ENCODE data around the gene TMED9.

The TMED9 gene

GRCh38 chr5:177588413-177588909, 3.5 kb upstream of the TMED9 start:
- no peak for DNase-seq

- DNase-seq, result no peak
These were observed 1.6 kb upstream of the TMED9 start for GRCh38 chr5:177590406-177590805.

DNA sequence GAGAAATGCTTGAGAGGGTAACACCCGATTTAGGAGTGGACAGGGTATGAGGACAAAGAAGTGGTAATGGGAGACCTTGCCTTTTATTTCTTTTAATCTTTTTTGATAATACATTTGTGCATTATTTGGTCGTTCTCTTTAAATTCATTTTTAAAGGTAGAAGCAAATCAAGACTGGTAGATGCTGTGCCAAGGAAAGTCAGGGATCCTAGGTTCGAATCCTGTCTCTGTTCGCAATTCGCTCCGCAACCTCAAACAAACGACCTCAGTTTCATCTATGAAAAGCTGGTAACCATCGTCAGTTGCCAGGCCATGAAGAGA, 353 bp upstream of the TMED9 start:
- DNase-seq, result no peak

DNA sequence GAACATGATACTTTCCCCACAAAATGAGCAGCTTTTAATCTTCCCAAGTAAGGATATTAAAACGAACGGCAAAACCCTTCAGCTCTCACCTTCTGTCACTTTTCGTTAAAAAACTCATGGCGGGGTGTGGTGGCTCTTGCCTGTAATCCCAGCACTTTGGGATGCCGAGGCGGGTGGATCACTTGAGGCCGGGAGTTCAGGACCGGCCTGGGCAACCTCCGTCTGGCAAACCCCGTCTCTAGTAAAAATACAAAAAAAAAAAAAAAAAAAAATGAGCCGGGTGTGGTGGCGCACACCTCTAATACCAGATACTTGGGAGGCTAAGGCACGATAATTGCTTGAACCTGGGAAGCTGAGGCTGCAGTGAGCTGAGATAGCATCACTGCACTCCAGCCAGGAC, 902 bp downstream of the TMED9 start:
- DNase-seq, result no peak

DNA sequence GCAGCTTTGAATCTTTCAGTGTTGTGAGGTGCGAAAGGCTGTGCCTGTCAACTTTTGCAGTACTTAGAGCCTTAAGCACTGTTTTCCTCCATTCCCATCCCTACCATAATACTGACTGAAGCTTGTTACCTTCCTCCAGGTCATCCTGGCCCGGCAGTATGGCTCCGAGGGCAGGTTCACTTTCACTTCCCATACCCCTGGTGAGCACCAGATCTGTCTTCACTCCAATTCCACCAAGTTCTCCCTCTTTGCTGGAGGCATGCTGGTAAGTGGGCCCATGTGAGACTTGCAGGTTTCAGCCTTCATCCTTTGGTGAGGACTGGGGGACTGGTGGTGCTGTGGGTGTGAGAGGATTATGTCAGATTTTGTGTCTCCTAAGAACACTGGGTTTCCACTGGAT, 1.5 kb downstream of the TMED9 start:
- DNase-seq, result no peak

DNA sequence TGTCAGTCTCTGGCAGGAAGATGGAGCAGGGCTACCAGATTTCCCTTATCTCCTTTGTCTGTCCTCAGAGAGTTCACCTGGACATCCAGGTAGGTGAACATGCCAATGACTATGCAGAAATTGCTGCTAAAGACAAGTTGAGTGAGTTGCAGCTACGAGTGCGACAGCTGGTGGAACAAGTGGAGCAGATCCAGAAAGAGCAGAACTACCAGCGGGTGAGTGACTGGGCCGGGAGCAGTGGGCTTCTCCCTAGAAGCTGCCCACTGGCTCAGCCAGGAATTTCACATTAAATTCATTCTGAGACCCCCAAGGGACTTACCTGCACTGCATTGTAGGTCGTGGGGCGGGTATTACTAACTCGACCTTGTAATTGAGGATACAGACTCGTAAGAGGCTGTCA, 2.1 kb downstream of the TMED9 start:
- no peak for DNase-seq

GRCh38 chr5:177595026-177595585, 3.1 kb downstream of the TMED9 start:
- DNase-seq, result no peak

- no peak for DNase-seq
These were observed 4.2 kb downstream of the TMED9 start for GRCh38 chr5:177595991-177596774.

GRCh38 chr5:177596775-177597238, 4.8 kb downstream of the TMED9 start:
- DNase-seq, result no peak

- no peak for DNase-seq
These were observed 6.5 kb downstream of the TMED9 start for GRCh38 chr5:177598477-177598876.

GRCh38 chr5:177599731-177600507, 7.9 kb downstream of the TMED9 start, which contains the start of gene B4GALT7:
Gene B4GALT7 (plus strand): TSS chr5:177600132. CDS start chr5:177600211, 79 bp downstream.
- peak; percentile 45 for DNase-seq

DNA sequence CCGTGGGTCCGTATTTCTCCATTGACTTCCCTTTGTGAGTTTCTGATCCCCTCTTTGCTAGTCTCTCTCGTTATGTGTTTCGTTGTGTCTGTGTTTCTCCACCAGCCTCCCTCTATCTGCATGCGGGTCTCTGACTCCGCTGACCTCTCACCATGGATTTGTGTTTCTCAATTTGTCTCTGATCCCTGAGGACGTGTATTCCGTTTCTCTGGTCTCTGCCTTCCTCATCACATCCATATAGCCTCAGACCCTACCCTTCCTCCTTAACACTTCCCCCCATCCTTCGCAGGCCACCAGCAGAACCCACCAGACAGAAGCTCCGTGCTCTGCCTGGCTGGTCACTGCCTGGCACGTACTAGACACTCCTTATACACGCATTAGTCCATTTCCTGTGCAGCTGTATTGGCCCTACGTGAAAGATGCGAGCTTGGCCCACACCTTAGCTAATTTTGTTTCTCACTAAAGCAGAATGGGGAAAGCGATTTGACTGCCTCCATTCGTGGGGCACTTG, 8.6 kb downstream of the TMED9 start:
- DNase-seq, result no peak

GRCh38 chr5:177601126-177601525, 9.1 kb downstream of the TMED9 start:
- no peak for DNase-seq

DNA sequence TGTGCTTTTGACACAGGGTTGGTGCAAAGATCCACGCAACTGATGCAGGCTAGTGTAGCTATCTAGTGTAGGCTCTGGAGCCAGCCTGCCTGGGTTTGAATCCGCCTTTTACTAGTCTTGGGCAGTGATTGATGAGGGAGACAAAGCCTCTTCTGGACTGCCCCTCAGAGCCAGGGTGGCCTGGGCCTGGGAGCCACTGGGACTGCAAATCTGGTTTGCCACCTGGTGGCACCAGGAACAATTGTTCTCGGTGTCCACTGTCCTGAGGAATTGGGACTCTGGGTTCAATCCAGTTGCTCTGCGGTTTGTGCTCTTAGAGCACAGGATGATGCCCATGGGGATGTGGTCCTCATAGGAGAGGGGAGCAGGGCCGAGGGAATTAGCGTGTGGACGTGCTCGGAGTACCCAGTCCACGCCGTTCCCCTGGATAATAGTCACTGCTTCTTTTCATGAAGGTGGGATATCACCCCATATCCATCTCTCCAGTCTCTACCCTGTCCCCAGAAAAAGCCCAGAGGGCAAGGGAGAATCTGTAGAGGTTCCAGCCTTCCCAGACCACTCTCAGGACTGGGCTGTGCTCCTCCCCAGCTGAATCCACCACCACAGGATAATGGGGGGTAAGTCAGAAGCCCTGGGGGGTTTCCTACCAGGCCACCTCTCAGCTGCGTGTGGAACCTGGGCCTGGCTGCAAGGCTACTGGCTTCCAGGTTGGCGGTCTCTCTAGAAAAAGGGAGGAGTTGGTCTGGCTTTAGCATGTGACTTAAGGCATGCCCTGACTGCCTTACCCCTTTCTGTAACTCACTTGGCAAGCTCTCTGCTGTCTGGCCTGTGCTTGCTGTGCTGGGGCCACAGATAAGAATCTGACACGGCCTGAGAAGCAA, 9.8 kb downstream of the TMED9 start:
- no peak for DNase-seq

DNA sequence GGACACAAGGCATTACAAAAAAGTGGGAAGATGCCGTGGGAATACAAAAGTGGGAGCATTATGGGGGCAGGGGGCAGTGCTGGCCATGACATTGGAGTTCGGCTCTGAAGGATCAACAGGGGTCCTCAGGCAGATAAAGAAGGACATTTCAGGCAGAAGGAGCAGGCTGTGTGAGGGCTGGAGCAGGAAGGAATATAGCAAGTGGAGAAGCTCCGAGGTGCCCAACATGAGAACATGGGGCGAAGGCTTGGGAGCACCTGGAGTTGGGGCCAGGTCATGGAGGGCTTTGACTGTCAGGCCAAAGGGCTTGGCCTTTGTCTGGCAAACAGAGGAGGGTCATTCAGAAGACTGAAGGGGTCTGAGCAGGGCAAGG, 10.4 kb downstream of the TMED9 start:
- DNase-seq, result no peak

DNA sequence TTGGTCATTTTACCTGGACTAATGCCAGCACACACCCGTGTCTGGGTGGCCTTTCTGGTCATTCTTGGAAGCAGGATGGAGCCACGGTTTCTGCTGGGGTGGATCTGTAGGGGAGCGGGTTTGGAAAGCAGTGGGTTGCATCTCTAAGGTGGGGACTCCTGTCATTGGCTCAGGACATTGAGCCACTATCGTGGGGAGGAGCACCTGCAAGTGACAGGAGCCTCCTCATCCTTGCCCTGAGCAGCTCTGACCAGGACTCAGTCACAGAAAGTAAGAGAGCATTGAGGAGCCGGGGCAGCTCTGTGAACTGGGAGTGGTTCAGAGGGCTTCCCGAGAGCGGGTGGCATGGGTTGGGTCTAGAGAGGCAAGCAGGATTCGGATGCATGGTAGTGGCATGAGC, 11.6 kb downstream of the TMED9 start:
- no peak for DNase-seq

DNA sequence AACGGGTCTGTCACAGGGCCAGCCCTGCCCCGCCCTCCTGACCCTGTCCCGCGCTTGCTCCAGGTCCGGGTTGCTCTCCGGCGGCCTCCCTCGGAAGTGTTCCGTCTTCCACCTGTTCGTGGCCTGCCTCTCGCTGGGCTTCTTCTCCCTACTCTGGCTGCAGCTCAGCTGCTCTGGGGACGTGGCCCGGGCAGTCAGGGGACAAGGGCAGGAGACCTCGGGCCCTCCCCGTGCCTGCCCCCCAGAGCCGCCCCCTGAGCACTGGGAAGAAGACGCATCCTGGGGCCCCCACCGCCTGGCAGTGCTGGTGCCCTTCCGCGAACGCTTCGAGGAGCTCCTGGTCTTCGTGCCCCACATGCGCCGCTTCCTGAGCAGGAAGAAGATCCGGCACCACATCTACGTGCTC, 12.1 kb downstream of the TMED9 start:
- no peak for DNase-seq

GRCh38 chr5:177604656-177605055, 12.7 kb downstream of the TMED9 start:
- DNase-seq, result no peak

GRCh38 chr5:177605078-177605477, 13.1 kb downstream of the TMED9 start:
- no peak for DNase-seq

- DNase-seq, result no peak
These were observed 13.7 kb downstream of the TMED9 start for GRCh38 chr5:177605667-177606066.

DNA sequence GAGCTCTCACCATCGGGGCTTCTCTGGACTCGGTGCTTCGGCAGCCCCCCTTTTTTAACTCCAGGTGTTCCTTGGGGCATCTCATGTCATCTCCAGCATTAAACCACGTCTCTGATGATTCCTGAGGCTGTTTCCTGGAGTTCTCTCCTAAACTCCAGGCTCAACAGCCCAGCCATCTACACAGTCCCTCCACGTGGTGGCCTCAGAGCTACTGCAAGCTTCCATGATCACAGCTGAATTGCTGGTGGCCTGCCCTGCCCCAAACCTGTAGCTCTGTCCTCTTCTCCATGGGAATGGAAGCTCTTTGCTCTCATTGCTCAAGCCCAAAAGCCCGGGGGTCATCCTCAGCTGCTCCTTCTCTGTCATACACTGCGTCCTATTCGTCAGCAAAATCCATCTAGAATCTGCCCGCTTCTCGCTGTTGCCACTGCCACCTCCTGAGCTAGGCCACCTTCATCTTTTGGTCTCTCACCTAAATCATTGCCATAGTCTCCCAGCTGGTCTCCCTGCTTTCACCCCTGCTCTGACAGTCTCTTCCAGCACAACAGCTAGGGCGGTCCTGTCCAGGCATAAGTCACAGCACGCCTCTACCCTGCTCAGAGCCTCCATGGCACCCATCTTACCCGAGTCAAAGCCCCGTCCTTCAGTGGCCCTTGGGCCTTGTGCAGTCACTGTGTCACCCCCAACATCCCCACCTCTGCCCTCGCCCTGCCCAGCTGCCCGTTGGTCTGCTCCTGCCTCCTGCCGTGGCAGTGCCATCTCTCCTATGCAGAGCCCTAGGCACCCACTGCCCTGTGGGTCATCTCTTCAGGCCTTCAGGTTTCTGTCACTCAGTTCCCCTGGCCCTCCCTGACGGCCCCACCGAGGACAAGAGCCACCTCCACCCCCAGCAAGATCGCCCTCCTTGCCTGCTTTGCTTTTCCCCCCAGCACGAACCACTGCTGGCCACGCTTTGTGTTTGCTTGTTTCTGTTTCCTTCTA, 14.4 kb downstream of the TMED9 start:
- no peak for DNase-seq

- DNase-seq, result no peak
These were observed 15.1 kb downstream of the TMED9 start for GRCh38 chr5:177607115-177607451.
